ENCODE data around the gene PIP5K1B.

- TF ChIP-seq EZH2 (IDR thresholded peaks at IDR 0.05; ENCODE audit: borderline replicate concordance, low read depth, low read length, severe bottlenecking): no peak
- no peak for TF ChIP-seq CTCF (IDR thresholded peaks at IDR 0.05; ENCODE audit: borderline replicate concordance, extremely low read depth, low read length, poor library complexity, severe bottlenecking)
Observed at GRCh38 chr9:68697851-68698250, 7.2 kb upstream of the PIP5K1B start.
